ENCODE data around the gene RPS14. TPM values are rescaled to one million over a fixed set of nuclear protein-coding genes. Genes with fewer than 3 reads are reported as not detected.

RPS14 gene
- polyA plus RNA-seq, 1 of the 3 experiments (the other 2 are of a cell fraction), result 10,227 TPM

DNA sequence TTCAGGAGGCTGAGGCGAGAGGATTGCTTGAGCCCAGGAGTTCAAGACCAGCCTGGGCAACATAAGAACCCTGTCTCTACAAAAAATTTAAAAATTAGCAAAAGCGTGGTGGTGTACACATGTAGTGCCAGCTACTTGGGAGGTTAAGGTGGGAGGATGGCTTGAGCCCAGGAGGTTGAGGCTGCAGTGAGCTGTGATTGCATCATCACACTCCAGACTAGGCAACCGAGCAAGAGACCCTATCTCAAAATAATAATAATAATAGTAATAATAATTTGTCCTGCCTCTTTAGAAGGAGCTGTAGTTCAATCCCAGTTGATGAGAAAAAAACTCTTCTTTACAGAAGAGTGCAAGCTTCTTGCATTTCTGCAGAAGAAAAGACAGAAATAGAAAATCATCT lies 26.8 kb downstream of the RPS14 start:
- CTCF ChIA-PET, result interaction anchor here (0.7 to 1.2 kb wide), 3 partner anchors 12 to 17 kb away, joined by 3 to 4 read pairs (median 4); no protein-coding TSS in a partner anchor
- H3K4me2 ChIP-seq, result no peak overlapping the region
- no peak overlapping the region for H3K27ac ChIP-seq (ENCODE audit: low read depth in 2 of 2, low read length in 1 of 2)
- no peaks in the 10 kb centered on the region for H4K20me1 ChIP-seq (ENCODE audit: insufficient read depth)
- no peak overlapping the region for H3K4me3 ChIP-seq (ENCODE audit: low read depth in 2 of 2, low read length in 1 of 2)
- no peak for TF ChIP-seq SMC3 (IDR thresholded peaks at IDR 0.05; ENCODE audit: low read depth, low read length)
- TF ChIP-seq, protein P1, sequence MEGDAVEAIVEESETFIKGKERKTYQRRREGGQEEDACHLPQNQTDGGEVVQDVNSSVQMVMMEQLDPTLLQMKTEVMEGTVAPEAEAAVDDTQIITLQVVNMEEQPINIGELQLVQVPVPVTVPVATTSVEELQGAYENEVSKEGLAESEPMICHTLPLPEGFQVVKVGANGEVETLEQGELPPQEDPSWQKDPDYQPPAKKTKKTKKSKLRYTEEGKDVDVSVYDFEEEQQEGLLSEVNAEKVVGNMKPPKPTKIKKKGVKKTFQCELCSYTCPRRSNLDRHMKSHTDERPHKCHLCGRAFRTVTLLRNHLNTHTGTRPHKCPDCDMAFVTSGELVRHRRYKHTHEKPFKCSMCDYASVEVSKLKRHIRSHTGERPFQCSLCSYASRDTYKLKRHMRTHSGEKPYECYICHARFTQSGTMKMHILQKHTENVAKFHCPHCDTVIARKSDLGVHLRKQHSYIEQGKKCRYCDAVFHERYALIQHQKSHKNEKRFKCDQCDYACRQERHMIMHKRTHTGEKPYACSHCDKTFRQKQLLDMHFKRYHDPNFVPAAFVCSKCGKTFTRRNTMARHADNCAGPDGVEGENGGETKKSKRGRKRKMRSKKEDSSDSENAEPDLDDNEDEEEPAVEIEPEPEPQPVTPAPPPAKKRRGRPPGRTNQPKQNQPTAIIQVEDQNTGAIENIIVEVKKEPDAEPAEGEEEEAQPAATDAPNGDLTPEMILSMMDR (IDR thresholded peaks at IDR 0.05), result no peak
- TF ChIP-seq, protein P2, sequence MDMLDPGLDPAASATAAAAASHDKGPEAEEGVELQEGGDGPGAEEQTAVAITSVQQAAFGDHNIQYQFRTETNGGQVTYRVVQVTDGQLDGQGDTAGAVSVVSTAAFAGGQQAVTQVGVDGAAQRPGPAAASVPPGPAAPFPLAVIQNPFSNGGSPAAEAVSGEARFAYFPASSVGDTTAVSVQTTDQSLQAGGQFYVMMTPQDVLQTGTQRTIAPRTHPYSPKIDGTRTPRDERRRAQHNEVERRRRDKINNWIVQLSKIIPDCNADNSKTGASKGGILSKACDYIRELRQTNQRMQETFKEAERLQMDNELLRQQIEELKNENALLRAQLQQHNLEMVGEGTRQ (IDR thresholded peaks at IDR 0.05; ENCODE audit: borderline replicate concordance, low read depth, low read length), result no peak
- no peak for TF ChIP-seq GABPA (IDR thresholded peaks at IDR 0.05; ENCODE audit: low read depth)
- TF ChIP-seq SIN3A (IDR thresholded peaks at IDR 0.05; ENCODE audit: borderline replicate concordance, low read depth, low read length), result no peak
- TF ChIP-seq POLR2AphosphoS5 (IDR thresholded peaks at IDR 0.05; ENCODE audit: low read depth, low read length), result no peak
- no peak for TF ChIP-seq NRF1 (IDR thresholded peaks at IDR 0.05; ENCODE audit: low read depth, low read length)
- no peak for TF ChIP-seq NFIC (IDR thresholded peaks at IDR 0.05; ENCODE audit: borderline replicate concordance)
- TF ChIP-seq JUND (IDR thresholded peaks at IDR 0.05), result no peak
- TF ChIP-seq RAD21 (IDR thresholded peaks at IDR 0.05; ENCODE audit: low read length), result no peak
- no peak for TF ChIP-seq EZH2phosphoT487 (IDR thresholded peaks at IDR 0.05; ENCODE audit: borderline replicate concordance, low read depth)
- TF ChIP-seq FOSL2 (IDR thresholded peaks at IDR 0.05; ENCODE audit: borderline replicate concordance, low read depth), result no peak
- no peak for TF ChIP-seq FOXJ3 (CRISPR knock-in tag; IDR thresholded peaks at IDR 0.05)
- TF ChIP-seq, protein P3, sequence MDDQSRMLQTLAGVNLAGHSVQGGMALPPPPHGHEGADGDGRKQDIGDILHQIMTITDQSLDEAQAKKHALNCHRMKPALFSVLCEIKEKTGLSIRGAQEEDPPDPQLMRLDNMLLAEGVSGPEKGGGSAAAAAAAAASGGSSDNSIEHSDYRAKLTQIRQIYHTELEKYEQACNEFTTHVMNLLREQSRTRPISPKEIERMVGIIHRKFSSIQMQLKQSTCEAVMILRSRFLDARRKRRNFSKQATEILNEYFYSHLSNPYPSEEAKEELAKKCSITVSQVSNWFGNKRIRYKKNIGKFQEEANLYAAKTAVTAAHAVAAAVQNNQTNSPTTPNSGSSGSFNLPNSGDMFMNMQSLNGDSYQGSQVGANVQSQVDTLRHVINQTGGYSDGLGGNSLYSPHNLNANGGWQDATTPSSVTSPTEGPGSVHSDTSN (IDR thresholded peaks at IDR 0.05), result no peak
- TF ChIP-seq RXRA (IDR thresholded peaks at IDR 0.05; ENCODE audit: borderline replicate concordance, low read depth), result no peak
- TF ChIP-seq, protein P4, sequence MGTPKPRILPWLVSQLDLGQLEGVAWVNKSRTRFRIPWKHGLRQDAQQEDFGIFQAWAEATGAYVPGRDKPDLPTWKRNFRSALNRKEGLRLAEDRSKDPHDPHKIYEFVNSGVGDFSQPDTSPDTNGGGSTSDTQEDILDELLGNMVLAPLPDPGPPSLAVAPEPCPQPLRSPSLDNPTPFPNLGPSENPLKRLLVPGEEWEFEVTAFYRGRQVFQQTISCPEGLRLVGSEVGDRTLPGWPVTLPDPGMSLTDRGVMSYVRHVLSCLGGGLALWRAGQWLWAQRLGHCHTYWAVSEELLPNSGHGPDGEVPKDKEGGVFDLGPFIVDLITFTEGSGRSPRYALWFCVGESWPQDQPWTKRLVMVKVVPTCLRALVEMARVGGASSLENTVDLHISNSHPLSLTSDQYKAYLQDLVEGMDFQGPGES (IDR thresholded peaks at IDR 0.05; ENCODE audit: low read depth, low read length), result no peak
- TF ChIP-seq, protein P5, sequence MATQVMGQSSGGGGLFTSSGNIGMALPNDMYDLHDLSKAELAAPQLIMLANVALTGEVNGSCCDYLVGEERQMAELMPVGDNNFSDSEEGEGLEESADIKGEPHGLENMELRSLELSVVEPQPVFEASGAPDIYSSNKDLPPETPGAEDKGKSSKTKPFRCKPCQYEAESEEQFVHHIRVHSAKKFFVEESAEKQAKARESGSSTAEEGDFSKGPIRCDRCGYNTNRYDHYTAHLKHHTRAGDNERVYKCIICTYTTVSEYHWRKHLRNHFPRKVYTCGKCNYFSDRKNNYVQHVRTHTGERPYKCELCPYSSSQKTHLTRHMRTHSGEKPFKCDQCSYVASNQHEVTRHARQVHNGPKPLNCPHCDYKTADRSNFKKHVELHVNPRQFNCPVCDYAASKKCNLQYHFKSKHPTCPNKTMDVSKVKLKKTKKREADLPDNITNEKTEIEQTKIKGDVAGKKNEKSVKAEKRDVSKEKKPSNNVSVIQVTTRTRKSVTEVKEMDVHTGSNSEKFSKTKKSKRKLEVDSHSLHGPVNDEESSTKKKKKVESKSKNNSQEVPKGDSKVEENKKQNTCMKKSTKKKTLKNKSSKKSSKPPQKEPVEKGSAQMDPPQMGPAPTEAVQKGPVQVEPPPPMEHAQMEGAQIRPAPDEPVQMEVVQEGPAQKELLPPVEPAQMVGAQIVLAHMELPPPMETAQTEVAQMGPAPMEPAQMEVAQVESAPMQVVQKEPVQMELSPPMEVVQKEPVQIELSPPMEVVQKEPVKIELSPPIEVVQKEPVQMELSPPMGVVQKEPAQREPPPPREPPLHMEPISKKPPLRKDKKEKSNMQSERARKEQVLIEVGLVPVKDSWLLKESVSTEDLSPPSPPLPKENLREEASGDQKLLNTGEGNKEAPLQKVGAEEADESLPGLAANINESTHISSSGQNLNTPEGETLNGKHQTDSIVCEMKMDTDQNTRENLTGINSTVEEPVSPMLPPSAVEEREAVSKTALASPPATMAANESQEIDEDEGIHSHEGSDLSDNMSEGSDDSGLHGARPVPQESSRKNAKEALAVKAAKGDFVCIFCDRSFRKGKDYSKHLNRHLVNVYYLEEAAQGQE (IDR thresholded peaks at IDR 0.05; ENCODE audit: low read depth, low read length), result no peak
- TF ChIP-seq TAF1 (IDR thresholded peaks at IDR 0.05; ENCODE audit: borderline replicate concordance, low read depth, low read length), result no peak
- no peaks in the 10 kb centered on the region for H3K27me3 ChIP-seq (ENCODE audit: insufficient read depth)
- no peak overlapping the region for H3K9ac ChIP-seq
- 44% methylated on average over 3 of the region's 3 CpGs for WGBS (ENCODE audit: low lambda C conversion rate)
- POLR2A ChIA-PET, result no interaction called here
- no peaks in the 10 kb centered on the region for H3F3A ChIP-seq (replicated peaks; ENCODE audit: insufficient read depth)
- H3K9me3 ChIP-seq, result no peaks in the 10 kb centered on the region
- no peaks in the 10 kb centered on the region for H3K4me1 ChIP-seq (ENCODE audit: control insufficient read depth in 1 of 2, insufficient read depth in 2 of 2, low read depth in 1 of 2, low read length in 1 of 2)
- no peaks in the 10 kb centered on the region for H3K36me3 ChIP-seq (replicated peaks in 1 of 2; ENCODE audit: control insufficient read depth in 1 of 2, insufficient read depth in 2 of 2, low read length in 1 of 2)
- no peak for DNase-seq
- H3K79me2 ChIP-seq (ENCODE audit: insufficient read depth), result no peaks in the 10 kb centered on the region
- H2AFZ ChIP-seq (ENCODE audit: low read depth), result no peak overlapping the region
- no peaks in the 10 kb centered on the region for H3K9me2 ChIP-seq

All from SK-N-SH (cell line).